ENCODE data around the gene MICU2.
"Not testable (repeated sequence)": the region's sequence is repeated elsewhere in the genome, so short reads cannot be mapped to it uniquely, and the experiment has no call there.

MICU2 gene

DNA sequence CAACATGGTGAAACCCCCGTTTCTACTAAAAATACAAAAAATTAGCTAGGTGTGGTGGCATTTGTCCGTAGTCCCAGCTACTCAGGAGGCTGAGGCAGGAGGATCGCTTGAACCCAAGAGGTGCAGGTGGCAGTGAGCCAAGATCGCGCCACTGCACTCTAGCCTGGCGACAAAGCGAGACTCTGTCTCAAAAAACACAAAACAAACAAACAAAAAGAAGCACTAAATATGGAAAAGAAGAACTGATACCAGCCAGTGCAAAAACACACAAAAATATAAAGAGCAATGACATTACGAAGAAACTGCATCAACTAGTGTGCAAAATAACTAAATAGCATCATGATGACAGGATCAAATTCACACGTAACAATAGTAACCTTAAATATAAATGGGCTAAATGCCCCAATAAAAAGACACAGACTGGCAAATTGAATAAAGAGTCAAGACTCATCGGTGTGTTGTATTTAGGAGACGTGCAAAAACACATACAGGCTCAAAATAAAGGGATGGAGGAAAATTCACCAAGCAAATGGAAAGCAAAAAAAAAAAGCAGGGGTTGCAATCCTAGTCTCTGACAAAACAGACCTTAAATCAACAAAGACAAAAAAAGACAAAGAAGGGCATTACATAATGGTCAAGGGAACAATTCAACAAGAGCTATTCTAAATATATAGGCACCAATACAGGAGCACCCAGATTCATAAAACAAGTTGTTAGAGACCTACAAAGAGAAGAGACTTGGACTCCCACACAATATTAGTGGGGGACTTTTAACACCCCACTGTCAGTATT is 13.1 kb downstream of the MICU2 start:
- DNase-seq, result not testable (repeated sequence)

DNA sequence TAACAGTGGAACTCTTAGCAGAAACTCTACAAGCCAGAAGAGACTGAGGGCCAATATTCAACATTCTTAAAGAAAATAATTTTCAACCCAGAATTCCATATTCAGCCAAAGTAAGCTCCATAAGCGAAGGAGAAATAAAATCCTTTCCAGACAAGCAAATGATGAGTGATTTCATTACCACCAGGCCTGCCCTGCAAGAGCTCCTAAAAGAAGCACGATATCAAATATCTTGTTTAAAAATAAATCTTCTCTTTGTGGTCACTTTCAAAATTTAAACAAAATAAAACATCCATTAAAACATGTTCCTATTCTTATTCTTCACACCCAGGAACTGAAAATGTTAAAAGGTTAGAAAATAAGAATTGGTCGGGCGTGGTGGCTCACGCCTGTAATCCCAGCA is 13.7 kb downstream of the MICU2 start:
- DNase-seq, result no peak

DNA sequence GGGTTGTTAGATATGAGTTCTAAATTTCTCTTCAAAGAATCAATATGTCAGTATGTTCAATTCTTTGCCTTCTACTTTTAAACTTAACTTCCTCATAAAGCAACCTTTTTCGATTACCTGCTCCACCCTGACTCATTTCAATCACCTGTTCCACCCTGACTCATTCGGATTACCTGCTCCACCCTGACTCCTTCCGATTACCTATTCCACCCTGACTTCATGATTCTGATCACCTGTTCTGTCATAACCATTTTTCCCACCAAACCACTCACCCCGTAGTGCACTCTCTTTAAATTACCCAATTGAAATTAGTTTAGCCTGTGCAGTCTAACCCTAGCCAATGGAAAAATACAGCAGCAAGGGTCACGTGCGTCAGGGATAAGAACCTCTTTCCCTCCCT is 14.5 kb downstream of the MICU2 start:
- not testable (repeated sequence) for DNase-seq

DNA sequence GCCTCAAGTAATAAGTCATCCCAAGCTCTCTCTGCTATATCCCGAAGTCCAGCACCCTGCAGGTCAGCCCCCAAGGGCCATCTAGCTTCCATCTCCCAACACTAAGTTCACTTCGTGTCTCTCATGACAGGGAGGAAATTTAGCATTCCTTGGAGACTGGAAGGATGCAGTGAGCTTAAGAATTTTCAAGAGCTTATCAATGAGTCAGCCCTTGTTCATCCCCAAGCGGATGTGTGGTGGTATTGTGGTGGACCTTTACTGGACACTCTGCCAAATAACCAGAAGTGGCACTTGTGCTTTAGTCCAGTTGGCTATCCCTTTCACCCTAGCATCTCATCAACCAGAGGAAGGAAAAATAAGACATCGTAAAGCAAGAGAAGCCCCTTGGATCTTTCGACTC is 15.6 kb downstream of the MICU2 start:
- not testable (repeated sequence) for DNase-seq

DNA sequence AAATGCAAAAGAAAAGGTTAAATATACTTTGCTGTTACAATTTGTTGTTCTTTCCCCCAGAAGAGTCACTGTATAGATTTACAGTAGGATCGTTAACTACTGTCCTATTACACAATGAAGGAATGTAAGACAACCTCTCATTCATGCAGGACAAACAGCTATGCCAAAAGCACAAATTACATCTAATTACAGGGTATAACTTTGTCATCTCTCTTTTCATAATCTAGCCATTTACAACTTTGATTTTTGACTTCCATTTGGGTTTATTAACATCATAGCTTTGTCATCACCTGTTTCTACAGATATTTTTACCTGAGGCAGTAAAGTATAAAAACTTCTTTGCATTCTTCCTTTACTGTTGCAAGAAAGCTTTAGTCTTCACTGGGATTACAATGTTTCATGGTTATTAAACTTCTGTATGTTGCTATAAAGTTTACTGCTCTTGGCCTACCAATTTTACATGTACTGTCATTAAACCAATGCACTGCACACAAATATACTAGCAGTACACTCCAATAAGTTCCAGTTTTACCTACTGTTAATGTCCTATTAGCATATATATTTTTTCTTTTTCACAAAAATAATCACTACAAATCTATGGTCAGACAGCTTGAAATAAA is 18.9 kb downstream of the MICU2 start:
- no peak for DNase-seq

DNA sequence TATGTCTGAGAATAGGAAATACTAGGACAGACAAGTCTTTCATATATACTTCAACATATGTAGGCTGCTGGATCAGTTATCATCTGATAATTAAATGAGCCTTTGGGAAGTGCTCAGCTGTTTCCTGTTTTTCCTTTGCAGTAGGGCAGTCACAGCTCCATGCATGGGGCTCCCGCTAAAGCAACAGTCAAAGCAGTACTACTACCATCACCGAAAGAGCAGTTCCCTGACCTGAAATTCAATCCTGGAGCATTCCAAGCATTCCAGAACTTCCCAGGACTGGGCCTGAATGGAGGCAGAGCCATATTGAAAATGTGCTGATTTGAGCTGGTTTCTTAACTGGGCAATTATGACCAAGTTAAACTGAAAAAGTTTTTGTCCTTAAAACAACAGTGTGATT is 20.5 kb downstream of the MICU2 start:
- no peak for DNase-seq

DNA sequence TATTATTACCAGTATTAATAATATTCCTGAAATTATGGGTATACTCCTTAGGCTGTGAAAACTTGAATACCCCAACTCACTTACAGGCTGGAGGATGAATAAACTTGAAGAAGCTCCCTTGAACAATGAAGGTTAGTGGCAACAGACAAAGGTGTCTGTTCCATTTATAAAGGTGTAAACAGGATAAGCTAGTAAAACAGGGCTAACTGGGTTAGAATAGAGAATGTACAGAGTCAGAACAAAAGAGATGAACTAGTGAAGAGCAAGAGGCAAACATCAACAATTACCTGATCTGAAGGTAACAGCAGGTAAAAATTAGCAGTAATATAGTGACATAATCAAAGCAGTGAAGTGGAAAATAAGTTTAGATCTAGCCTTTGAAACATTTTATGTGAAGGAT is 23.2 kb downstream of the MICU2 start:
- DNase-seq, result no peak

DNA sequence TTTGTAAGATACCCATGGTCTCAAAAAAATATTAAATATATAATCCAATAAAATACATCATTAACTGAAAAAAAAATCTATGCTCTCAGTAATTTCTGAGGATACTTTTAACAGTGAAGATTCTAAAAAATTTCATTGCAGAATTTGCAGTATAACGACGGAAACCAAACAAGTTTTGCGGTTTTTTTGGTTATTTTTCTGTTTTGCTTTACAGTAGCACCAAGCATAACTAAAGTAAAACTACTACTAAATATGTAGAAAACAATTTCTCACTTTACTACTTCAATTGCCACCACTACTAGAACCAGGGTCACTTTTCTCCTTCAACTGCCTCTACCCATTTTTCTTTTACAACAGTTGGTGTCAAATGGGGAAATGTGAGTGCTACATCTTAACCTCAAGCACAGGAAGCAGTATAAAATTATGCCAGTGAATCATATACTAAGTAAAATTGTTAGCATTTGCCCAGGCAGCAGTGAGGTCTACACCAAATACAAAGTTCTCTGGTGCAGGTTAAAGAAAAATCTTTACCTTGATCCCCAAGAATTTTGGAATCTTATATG is 24.1 kb downstream of the MICU2 start:
- DNase-seq, result peak; percentile 39

DNA sequence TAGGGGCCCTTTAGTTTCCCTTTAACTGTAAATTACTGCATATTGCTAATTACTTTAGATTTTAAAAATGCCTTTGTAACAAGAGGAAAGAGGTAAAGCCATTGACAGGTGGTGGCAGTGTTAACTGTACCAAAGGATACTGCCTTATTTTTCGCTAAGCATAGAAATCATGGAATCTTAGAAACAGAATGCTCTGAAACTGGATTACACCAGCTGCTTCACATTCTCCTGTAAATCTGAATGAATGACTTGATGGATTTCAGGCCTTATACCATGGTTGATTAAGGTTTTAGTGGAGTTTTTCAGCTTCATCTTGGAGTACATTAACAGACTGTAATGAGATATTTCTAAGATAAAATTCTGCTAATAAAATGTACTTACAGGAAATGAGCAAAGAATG is 25.2 kb downstream of the MICU2 start:
- no peak for DNase-seq

DNA sequence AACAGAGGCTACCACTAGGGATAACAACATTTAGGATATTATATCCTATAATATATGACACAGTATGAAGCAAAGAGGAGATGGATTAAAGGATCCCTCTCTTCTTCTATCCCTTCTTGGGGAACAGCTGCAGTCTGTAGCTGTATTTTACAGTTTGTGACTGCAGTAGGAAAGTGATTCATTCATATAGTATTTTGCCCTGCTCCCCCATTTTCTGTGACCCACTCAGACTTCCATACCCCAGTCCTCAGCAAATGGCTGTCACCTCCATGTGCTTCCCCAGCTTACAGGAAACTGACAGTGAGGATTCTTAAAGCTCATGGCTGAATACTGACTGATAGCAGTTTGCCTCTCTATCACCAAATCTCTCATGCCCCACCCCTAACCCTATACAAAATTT is 27.5 kb downstream of the MICU2 start:
- DNase-seq, result no peak

DNA sequence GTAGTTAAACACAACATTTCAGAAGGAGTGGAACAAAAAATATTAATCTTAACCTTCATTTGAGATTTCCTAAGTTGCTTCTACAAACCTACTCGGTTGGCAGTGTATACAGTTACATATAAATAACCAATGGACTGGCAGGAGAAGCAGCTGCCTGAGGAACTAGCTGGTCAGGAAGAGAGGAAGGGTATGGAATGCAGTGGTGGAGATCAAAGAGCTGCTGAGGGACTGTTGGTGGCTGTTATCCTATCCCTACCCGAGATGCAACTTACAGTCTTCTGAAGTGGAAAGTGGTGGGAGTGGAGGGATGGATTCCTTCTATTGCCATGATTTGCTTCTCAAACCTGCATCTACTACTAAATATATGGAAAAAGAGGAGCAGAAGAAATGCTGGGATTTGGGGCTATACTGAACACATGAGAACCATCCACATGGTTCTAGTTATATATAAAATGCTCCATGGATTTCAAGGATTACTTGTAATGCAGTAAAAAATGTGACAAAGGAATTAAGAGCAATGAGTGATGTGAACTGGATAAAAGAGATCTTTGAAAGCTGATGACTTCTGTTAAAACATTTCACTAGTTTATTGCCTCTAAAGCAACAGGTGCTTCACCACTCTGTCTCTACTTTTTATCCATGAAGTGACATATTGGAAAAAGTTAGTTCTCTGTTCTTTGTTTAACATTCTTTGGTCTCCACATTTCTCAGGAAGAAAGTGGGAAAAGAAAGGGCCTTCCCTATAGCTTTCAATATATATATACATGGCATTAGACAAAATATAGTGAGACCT is 29.9 kb downstream of the MICU2 start:
- DNase-seq, result no peak

DNA sequence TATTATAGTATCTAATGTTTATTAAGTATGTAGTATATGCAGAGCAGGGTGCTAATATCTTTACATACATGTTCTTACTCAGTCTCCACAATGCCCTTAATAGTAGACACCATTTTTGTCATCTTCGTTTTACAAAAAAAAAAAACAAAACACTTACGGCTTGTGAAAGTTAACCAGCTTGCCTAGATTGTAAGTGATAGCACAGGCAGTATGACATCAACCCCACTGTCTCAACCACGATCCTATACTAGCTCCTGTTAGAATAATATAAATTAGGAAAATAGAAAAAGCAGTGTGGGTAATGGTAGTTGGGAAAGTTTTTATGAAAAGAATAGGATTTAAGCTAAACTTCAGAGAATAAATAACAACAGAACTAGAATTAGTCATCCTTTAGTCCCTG is 34.3 kb downstream of the MICU2 start:
- DNase-seq, result no peak

DNA sequence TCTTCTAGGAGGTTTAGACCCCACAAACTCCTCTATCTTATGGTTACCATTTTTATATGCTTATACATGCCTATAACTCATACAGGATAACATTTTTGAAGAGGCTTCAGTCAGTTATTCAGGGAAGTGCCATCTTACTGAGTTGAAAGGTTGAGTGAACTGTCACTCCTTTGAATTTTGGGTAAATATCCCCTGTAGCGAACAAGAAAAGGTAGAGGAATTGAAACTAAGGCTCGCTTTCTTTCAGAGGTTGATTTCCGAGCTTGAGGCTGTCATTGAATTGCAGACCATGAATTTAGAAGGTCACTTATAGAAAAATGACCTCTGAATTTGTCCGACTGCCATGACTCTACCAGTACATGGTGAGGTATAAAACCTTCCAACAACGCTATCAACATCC is 35.1 kb downstream of the MICU2 start:
- no peak for DNase-seq

DNA sequence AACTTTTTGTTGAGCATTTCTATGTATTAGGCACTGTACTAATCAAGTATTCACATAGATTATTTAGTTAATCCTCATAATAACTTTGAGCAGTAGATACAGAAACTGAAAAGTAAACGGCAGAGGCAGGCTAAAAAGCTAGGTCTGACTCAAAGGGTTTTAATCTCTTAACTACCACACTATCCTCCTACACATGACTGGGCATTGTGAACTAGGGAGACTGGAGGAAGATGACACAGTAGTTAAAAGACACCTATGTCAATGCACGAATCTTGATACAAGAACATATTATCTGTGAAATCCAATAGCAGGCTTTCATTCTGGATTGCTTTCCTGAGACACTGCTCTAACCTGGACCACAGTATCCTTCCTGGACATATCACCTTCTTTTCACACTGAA is 36.3 kb downstream of the MICU2 start:
- DNase-seq, result no peak

DNA sequence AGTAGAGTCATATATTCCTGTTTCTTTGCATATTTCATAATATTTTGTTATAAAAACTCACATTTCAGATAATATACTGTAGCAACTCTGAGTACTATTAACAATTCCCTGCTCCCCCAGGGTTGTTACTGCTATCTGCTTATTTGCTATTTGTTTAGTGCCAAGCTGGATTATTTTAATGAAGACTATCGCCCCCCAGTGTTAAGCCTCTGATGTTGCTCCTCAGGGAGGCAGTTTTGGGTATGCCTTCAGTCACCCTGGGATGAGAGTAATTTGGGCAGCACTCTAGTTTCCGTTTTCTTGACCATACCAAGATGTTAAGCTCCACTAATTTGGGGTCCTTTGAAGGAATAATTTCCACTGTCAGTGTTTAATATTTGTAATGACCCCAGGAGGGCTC is 46.0 kb downstream of the MICU2 start:
- peak; percentile 20 for DNase-seq

DNA sequence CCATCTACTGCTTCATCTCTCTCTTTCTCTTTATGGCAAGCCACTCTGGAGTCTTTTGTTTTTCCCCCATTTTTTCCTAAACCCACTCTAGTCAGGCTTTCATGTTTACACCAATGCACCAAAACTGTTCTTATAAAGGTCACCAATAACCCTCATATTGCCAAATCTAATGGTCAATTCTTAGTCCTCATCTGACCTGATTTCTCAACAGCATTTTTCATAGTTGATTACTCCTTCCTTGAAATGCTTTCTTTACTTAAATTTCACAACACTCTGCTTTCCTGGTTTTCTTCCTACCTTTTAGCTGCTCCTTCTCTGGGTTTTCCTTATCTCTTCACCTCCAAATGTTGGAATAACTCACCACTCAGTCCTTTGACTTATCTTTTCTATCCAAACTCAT is 47.9 kb downstream of the MICU2 start:
- DNase-seq, result no peak

DNA sequence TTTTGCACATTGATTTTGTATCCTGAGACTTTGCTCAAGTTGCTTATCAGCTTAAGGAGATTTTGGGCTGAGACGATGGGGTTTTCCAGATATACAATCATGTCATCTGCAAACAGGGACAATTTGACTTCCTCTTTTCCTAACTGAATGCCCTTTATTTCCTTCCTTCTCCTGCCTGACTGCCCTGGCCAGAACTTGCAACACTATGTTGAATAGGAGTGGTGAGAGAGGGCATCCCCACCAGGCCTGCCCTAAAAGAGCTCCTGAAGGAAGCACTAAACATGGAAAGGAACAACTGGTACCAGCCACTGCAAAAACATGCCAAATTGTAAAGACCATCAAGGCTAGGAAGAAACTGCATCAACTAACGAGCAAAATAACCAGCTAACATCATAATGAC is 50.7 kb downstream of the MICU2 start:
- DNase-seq, result not testable (repeated sequence)

DNA sequence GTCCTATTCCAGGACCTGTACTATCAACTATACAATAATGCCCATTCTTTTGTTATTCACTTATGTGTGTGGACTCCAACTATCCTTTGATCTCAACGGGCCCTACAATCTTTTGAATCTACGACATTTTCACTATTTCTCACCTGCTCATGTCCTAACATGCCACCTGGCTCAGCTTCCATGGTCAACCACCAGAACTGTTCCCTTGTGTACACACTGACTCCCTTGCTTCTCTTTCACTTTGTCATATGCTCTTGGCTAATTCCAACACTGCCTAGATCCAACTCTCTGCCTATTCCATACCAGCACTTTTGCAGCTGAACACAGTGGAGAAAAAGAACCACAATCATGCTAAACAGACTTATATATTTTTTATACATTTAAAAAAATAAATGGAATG is 53.1 kb downstream of the MICU2 start:
- no peak for DNase-seq

DNA sequence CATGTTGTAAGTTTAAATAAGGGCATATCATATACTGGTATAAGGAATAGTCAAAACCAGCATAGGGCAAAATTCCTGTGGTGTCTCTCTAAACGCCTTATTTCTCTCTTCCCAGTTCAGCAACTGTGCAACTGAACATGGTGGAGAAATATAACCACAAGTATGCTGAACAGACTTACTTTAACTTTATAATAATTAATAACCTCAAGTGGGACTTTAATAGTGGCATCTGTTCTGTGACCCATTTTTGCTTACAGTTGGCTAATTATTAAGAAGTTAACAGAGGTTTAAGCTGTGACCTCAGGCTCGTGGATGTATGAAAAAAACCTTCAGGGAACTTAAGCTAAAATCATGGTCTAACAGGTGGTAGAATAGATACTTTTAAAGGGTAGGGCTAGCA is 54.3 kb downstream of the MICU2 start:
- DNase-seq, result no peak

DNA sequence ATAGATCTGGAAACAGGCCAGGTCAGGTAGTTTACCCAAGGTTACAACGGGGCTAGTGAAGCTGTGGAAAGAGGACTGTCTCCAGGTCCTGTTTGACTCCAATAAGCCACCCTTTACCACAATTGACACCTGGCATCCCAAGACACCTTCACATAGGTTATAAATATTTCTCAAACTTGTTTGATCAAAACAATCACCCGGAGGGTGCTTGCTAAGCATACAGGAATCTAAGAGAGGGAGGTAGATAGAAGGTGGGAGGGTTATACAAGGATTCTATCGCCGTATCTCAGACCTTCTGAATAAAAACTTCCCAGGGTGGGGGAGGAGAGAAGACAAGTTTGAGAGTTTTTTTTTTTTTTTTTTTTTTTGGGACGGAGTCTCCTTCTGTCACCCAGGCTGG is 55.4 kb downstream of the MICU2 start:
- no peak for DNase-seq

DNA sequence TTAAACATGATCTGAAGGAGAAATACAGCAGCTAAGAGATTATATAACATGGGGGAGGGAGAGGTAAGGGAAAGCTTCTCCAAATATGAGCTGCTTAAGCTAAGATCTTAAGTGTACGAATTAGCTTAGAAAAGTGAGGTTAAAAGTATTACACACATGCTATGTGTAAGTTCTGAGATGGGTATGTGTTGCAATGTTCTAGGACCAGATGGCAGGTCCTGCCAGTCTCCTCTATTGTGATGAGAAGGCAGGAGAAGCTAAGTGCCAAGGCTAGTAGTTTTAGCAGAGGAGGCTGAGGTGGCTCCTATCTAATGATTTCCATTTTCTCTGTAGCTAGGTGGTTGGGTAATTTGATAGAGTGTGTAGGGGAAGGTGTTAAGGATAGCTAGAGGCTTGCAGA is 57.6 kb downstream of the MICU2 start:
- DNase-seq, result no peak

DNA sequence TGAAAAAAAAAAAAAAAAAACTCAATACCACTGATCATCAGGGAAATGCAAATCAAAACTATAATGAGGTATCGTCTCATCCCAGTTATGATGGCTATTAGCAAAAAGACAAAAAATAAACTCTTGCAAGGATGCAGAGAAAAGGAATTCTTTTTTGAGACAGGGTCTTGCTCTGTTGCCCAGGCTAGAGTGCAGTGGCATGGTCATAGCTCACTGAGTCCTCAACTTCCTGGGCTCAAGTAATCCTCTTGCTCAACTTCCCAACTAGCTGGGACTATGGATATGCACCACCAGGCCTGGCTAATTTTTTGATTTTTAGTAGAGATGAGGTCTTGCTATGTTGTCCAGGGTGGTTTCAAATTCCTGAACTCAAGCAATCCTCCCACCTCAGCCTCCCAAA is 59.5 kb downstream of the MICU2 start:
- no peak for DNase-seq

DNA sequence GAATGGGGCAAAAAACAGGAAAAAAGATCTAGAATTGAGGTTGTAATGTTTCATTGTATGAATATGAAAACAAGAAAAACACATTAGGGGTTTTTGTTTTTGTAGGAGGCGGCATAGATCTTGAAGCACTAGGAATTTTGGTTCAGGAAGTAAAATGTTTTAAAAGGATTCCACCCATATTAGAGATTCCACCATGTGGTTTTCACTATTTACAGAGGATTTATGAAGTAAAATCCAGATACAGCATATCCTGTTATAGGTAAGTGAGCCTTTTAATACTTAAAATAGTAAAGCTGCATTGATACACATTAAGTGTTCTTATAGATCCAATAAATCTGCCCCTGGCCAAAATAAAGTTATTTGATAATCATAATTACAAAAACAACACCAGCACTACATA is 61.4 kb downstream of the MICU2 start:
- no peak for DNase-seq

DNA sequence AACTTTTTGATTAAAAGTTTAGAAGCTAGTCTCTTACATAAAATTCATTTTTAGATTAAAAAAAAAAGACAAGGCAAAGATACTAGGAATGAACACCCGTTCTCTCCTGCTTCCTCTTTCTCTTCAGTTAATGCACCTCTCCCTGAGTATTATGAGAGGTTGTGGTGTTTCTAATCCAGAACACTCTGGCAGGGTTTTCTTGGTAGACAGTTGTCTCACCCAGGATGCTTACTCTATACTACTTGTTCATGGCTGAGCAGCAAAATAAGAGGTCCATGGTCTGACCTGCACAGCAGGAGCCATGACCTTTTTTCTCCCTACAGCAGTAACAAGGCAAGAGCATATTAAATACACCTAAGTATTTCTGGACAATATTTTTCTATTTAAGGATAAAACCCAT is 62.0 kb downstream of the MICU2 start:
- DNase-seq, result no peak

Data from CD4-positive, alpha-beta T cell treated with Interleukin-12 subunit alpha and Interleukin-12 subunit beta, for 1 hour (primary cell).